Retinal pigment epithelial cell (primary cell): Measurements from ENCODE around the gene MAP4.

Source experiments
- DNase-seq: peaks from one replicate; pipeline ENCODE4 v3.0.0-alpha.2; 2010; ENCODE audit warnings: low read depth
- H3K4me3 ChIP-seq: 2 replicates; pipeline ENCODE4 v1.5.1; 2011; ENCODE audit warnings: mild to moderate bottlenecking, low read length, control low read depth, moderate library complexity
- CTCF ChIP-seq: conservative IDR thresholded peaks from 2 replicates; pipeline ENCODE4 v1.5.1; 2011; ENCODE audit warnings: low read depth, low read length, control low read depth, inconsistent platforms

The MAP4 gene

GRCh38 chr3:47961036-47961435 is 55.2 kb downstream of the MAP4 start:
- no peak for TF ChIP-seq CTCF
- H3K4me3 ChIP-seq = no peak overlapping the region
- DNase-seq = no peak

- no peak for DNase-seq
- no peak for TF ChIP-seq CTCF
- no peak overlapping the region for H3K4me3 ChIP-seq
These were observed 59.7 kb downstream of the MAP4 start for GRCh38 chr3:47956521-47956920.

DNA sequence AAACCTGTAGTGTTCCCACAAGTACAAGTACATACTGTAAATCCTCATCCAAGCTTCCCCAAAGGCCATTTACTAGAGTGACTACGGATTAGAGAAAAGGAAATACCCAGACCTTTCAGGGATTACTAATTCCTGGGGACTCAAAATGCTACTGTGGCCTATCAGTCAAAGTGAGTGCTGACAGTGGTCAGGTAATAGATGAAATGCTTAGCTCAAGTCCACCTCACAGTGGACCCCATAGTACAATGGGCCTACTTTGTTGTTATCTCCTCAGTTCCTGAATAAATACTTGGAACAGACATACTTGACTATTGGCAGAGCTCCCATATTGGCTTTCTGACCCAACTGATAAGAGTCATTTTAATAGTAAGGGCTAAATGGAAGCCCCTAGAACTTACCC is 61.6 kb downstream of the MAP4 start:
- no peak for DNase-seq
- H3K4me3 ChIP-seq = no peak overlapping the region
- TF ChIP-seq CTCF = no peak

GRCh38 chr3:47950453-47951169 is 65.6 kb downstream of the MAP4 start:
- TF ChIP-seq CTCF = no peak
- no peak for DNase-seq
- no peak overlapping the region for H3K4me3 ChIP-seq

- TF ChIP-seq CTCF = no peak
- no peak overlapping the region for H3K4me3 ChIP-seq
- DNase-seq = no peak
These were observed 66.2 kb downstream of the MAP4 start for GRCh38 chr3:47949979-47950378.

DNA sequence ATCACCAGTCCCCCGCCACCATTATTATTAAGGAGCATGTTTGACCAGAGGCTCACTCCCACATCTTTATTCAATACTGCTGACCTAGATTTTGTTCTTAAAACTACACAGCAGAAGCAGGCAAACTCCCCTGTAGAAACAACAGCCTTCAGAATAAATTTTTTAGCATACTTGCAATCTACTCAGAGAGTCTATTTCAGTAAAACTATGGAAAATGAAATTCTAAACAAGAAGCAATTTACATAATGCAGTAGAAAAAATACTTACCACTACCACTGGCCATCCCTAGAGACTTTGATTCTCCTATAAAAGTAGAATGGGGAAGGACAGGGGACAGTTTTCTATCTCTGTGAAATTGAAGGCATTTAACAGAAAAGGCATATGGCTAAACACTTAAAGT is 76.0 kb downstream of the MAP4 start:
- DNase-seq = no peak
- H3K4me3 ChIP-seq = no peak overlapping the region
- no peak for TF ChIP-seq CTCF

DNA sequence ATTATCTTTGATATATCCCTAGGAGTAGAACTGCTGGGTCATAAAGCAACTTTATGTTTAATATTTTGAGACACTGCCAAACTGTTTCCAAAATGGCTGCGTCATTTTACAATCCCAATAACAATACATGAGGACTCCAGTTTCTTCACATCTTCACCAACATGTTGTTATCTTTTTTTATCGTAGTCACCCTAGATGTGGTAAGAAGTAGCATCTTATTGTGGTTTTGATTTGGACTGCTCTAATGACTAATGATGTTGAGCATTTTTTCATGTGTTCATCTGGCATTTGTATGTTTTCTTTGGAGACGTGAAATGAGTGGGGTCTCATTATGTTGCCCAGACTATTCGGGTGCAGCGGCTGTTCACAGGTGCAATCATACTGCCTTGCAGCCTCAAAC is 83.8 kb downstream of the MAP4 start:
- no peak for TF ChIP-seq CTCF
- no peak overlapping the region for H3K4me3 ChIP-seq
- no peak for DNase-seq
